Subcutaneous abdominal adipose tissue (tissue), 5 donors: ENCODE data around the gene CHIT1.

ENCODE experiments used
- H3K27ac ChIP-seq: one replicate; pipeline ENCODE4 v1.7.0; 2013; ENCODE audit warnings: low read depth, mild to moderate bottlenecking, inconsistent platforms, low read length, moderate library complexity
- H3K27me3 ChIP-seq, 5 donors: one replicate each; pipeline ENCODE4 v1.7.0; 2013; ENCODE audit warnings: low read length in 5 of 5, inconsistent platforms in 1 of 5; ENCODE audit not compliant: control insufficient read depth in 5 of 5, insufficient read depth in 4 of 5
- H3K36me3 ChIP-seq, 5 donors: one replicate each; pipeline ENCODE4 v1.7.0; 2013; ENCODE audit warnings: low read length in 5 of 5; ENCODE audit not compliant: control insufficient read depth in 5 of 5, insufficient read depth in 5 of 5
- H3K4me1 ChIP-seq, 5 donors: one replicate each; pipeline ENCODE4 v1.7.0; 2013; ENCODE audit warnings: low read length in 5 of 5, mild to moderate bottlenecking in 3 of 5, moderate library complexity in 1 of 5; ENCODE audit not compliant: control insufficient read depth in 5 of 5, insufficient read depth in 5 of 5
- H3K4me3 ChIP-seq, 5 donors: one replicate each; pipeline ENCODE4 v1.7.0; 2013; ENCODE audit warnings: low read length in 5 of 5, low read depth in 1 of 5
- H3K9ac ChIP-seq, 5 donors: one replicate each; pipeline ENCODE4 v1.7.0; 2013; ENCODE audit warnings: low read length in 5 of 5, mild to moderate bottlenecking in 4 of 5, moderate library complexity in 3 of 5
- H3K9me3 ChIP-seq, 5 donors: one replicate each; pipeline ENCODE4 v1.7.0; 2013; ENCODE audit warnings: low read length in 5 of 5; ENCODE audit not compliant: control insufficient read depth in 5 of 5
- donor health status: healthy.
- donor health status: healthy.
- donor health status: healthy.
- donor health status: healthy.
- donor health status: healthy.

Gene CHIT1

DNA sequence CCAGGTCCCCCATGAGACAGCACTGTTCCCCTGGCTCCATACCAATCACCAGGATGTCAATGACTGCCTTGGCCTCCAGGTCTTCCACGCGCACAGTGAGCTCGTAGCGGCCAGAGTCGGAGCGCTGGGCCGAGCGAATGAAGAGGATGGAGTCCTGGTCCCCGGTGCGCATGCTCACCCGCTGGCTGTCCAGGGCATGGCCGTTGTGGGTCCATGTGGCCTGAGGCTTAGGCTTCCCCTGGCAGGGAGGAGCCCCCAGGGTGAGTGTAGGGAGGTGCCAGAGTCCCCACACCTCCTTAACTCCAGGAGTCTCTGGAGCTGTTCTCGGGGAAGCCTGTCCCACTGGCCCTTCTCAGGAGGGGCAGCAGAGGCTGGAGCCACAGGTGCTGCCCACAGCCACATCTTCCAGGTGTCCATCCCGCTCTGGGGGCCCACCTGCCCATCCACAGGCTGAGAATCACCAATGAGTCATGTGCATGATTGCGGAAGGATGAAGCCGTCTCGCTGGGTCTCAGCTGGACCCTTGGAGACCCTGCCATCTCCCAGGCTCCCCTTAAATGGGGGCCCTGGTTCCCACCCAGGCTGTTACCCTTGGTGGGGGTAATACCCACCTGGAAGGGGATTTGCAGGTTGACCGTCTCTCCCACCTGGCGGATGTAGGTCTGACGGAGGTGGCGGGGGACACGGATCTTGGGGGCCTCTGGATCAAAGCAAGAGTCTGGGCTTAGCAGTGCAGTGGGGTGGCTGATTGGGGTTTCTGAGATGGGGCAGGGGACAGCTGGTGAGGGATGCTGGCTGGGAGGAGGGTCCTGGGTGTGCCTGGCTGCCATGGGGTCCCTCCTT is 57.9 kb downstream of the CHIT1 start:
- no peak overlapping the region for H3K9ac ChIP-seq

DNA sequence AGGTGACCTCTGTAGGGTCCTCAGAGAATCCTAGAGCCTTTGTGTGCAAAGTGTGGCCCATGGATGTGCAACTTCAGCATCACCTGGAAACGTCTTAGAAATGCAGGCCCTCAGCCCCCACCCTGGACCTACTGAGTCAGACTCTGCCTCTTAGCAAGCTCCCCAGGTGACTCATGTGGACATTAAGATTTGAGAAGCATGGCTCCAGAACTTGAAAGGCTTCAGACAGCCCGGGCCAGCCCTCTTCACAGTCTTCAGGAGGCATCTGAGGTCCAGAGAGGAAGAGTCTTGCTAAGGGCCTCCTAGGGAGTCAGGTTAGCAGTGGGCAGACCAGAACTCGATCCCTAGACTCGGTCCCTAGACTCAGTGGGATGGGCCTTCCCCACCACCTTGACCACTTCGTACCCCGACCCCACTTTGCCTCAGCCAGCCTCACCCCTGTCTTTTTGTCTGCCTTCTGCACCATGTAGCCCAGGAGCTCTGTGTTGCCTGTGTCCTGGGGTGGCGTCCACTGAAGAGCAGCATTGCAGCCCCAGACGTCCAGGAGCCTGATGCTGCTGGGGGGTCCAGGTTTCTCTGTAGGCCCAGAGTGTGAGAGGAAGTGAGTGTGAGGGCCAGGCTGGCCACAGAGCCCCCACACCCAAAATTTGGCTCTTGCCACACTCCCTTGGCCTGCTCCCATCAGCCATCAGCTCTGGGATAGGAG is 58.7 kb downstream of the CHIT1 start:
- H3K4me3 ChIP-seq = no peak overlapping the region
- H3K27ac ChIP-seq = no peak overlapping the region
- H3K4me1 ChIP-seq = peaks cover 0 to 10% (median 6%) of the 10 kb centered on the region in 5 donors
- H3K27me3 ChIP-seq = no peaks in the 10 kb centered on the region
- no peaks in the 10 kb centered on the region for H3K9me3 ChIP-seq
- no peak overlapping the region for H3K9ac ChIP-seq
- peaks cover 0 to 7% (median 0%) of the 10 kb centered on the region in 5 donors for H3K36me3 ChIP-seq

More for the DNA sequence above, 57.9 kb downstream of the CHIT1 start:
- H3K27me3 ChIP-seq = no peaks in the 10 kb centered on the region
- no peaks in the 10 kb centered on the region for H3K9me3 ChIP-seq
- peaks cover 0 to 14% (median 12%) of the 10 kb centered on the region in 5 donors for H3K4me1 ChIP-seq
- H3K27ac ChIP-seq = no peak overlapping the region
- H3K36me3 ChIP-seq = no peaks in the 10 kb centered on the region
- no peak overlapping the region for H3K4me3 ChIP-seq

DNA sequence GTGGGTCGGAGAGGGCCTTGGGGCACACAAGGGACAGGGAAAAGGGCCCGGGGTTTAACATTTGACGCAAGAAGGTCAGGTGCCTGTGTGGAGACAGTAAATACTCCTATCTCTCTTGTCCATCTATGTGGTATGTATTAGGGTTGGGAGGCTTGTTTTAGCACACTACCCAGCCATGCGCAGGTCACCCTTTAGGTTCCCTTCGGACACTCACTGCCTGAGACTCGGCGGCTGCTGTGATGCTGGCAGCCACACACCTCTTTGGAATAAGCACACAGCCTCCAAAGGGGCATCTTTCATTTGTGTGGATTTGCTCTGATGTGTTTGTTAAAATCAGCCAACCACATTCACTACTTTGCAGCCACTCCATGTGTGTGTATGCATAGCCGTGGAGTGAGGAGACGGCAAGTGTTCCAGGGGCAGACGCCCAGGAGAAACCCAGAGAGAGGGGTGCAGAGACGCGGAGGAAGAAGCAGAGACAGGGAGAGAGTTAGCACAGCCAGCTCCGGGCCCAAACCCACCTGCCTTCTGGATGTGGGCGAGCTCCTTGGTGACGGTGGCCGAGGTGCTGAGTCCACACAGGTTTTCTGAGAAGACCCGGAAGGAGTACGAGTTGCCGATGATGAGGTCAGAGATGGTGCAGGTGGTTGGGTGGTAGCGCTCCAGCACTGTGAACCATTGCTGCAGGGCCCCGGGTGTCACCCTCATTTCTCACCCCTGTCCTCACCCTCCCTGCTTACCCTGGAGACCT is 59.5 kb downstream of the CHIT1 start:
- no peak overlapping the region for H3K27ac ChIP-seq
- peaks cover 0 to 15% (median 8%) of the 10 kb centered on the region in 5 donors for H3K36me3 ChIP-seq

DNA sequence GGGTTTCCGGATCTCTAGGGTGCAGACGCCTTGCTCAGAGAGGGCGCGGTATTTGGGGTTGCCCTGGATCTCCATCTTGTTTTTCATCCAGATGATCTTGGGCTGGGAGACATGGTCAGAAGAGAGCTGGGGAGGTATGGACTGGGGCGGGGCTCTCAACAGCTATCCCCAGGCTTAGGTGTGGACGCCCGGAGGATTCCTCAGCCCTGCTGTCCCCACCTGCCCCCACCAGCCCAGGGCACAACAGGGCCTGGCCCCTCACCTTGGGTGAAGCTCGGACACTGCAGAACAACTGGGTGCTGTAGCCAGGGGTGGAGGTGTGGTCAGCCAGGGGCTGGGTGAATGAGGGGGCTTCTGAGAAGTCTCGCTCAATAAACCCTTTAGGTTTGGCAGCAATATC is 60.5 kb downstream of the CHIT1 start:
- no peak overlapping the region for H3K4me3 ChIP-seq
- H3K27ac ChIP-seq = no peak overlapping the region
- H3K4me1 ChIP-seq = peaks cover 0 to 3% (median 0%) of the 10 kb centered on the region in 5 donors
- peaks cover 0 to 15% (median 8%) of the 10 kb centered on the region in 5 donors for H3K36me3 ChIP-seq
- no peak overlapping the region for H3K9ac ChIP-seq
- H3K27me3 ChIP-seq = no peaks in the 10 kb centered on the region
- H3K9me3 ChIP-seq = no peaks in the 10 kb centered on the region

More for the DNA sequence above, 59.5 kb downstream of the CHIT1 start:
- H3K4me1 ChIP-seq = peaks cover 0 to 3% (median 0%) of the 10 kb centered on the region in 5 donors
- H3K4me3 ChIP-seq = no peak overlapping the region
- no peaks in the 10 kb centered on the region for H3K9me3 ChIP-seq
- no peaks in the 10 kb centered on the region for H3K27me3 ChIP-seq
- no peak overlapping the region for H3K9ac ChIP-seq

DNA sequence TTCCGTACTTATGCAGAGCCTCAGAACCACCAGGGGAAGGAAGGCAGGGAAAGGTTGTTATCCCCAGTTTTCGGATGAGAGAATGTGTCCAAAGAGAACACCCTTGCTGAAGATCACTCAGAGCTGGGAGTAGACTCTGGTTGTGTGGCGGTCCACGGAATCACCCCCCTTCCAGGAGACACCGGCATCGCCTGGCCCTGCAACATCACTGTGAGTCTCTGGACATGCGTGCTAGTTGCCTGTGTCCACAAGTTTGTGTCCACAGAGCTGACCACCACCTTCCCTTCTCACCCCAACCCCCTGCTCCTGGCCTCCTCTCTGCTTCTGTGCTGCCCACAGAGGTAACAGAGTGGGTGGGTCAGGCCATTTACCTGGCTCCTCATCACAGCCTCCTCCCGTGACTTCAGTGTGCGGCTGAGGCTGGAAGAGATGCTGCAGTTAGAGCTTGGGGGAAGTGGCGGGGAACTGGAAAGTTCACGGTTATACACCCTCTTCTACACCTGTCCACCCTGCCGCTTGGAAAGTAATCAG is 61.2 kb downstream of the CHIT1 start:
- H3K27me3 ChIP-seq = no peaks in the 10 kb centered on the region
- no peak overlapping the region for H3K9ac ChIP-seq
- H3K27ac ChIP-seq = no peak overlapping the region
- H3K4me3 ChIP-seq = no peak overlapping the region
- H3K9me3 ChIP-seq = no peaks in the 10 kb centered on the region
- H3K4me1 ChIP-seq = peaks cover 0 to 3% (median 0%) of the 10 kb centered on the region in 5 donors
- H3K36me3 ChIP-seq = peaks cover 0 to 15% (median 8%) of the 10 kb centered on the region in 5 donors

DNA sequence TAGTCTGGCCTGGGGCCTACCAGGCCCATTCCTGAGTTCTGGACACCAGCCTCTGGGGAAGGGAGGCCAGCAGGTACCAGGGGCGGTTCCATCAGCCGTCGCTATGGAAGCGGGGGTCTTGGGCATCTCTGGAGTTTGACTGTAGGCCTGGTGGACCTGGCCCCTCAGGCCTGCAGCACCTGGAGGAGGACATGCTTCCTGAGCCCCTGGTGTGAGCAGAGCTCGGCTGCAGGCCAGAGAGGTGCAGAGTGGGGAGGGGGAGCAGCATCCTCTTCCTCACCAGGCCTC is 61.6 kb downstream of the CHIT1 start:
- no peaks in the 10 kb centered on the region for H3K9me3 ChIP-seq
- H3K9ac ChIP-seq = no peak overlapping the region
- H3K4me1 ChIP-seq = peaks cover 0 to 3% (median 0%) of the 10 kb centered on the region in 5 donors
- H3K27ac ChIP-seq = no peak overlapping the region
- no peak overlapping the region for H3K4me3 ChIP-seq
- H3K36me3 ChIP-seq = peaks cover 0 to 17% (median 8%) of the 10 kb centered on the region in 5 donors
- no peaks in the 10 kb centered on the region for H3K27me3 ChIP-seq

DNA sequence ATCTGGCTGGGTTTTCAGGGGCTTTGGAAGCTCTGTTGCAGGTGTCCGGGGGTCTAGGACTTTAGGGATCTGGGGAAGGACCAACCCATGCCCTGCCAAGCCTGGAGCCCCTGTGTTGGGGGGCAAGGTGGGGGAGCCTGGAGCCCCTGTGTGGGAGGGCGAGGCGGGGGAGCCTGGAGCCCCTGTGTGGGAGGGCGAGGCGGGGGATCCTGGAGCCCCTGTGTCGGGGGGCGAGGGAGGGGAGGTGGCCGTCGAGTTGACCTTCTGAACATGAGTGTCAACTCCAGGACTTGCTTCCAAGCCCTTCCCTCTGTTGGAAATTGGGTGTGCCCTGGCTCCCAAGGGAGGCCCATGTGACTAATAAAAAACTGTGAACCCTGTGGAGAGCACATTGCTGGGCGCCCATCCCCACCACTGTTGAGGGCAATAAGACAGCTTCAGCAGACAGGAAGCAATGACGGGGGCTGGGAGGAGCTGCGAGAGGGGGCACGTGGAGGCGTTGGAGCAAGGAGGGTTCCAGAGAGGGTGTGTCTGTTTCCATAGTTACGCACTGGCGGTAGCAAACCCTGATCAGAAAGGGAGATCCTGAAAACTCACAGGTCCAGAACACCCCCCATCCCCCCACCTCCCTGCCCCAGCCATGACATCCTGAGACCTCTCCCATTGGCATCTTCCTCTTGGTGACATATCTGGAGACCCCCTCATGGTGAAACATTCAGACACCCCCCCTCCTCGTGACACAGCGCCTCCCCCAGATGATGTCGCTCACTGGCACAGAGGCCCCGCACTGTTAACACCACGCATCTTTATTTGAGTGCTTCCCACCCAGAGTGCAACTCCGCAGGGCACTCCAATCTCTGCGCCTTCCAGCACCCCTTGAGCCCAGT is 62.2 kb downstream of the CHIT1 start:
- H3K9me3 ChIP-seq = no peaks in the 10 kb centered on the region
- no peak overlapping the region for H3K9ac ChIP-seq
- H3K36me3 ChIP-seq = peaks cover 0 to 17% (median 8%) of the 10 kb centered on the region in 5 donors
- H3K4me3 ChIP-seq = no peak overlapping the region
- peaks cover 0 to 3% (median 0%) of the 10 kb centered on the region in 5 donors for H3K4me1 ChIP-seq
- H3K27me3 ChIP-seq = no peaks in the 10 kb centered on the region
- H3K27ac ChIP-seq = no peak overlapping the region

DNA sequence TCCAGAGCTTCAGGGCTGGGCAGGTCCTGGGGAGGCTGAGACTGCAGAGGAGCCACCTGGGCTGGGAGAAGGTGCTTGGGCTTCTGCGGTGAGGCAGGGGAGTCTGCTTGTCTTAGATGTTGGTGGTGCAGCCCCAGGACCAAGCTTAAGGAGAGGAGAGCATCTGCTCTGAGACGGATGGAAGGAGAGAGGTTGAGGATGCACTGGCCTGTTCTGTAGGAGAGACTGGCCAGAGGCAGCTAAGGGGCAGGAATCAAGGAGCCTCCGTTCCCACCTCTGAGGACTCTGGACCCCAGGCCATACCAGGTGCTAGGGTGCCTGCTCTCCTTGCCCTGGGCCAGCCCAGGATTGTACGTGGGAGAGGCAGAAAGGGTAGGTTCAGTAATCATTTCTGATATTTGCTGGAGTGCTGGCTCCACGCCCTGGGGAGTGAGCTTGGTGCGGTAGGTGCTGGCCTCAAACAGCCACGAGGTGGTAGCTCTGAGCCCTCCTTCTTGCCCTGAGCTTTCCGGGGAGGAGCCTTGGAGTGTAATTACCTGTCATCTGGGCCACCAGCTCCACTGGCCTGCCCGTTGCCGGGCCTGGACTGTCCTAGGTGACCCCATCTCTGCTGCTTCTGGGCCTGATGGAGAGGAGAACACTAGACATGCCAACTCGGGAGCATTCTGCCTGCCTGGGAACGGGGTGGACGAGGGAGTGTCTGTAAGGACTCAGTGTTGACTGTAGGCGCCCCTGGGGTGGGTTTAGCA is 63.1 kb downstream of the CHIT1 start:
- no peak overlapping the region for H3K4me3 ChIP-seq
- peaks cover 0 to 17% (median 8%) of the 10 kb centered on the region in 5 donors for H3K36me3 ChIP-seq
- no peaks in the 10 kb centered on the region for H3K27me3 ChIP-seq
- H3K9me3 ChIP-seq = no peaks in the 10 kb centered on the region
- no peak overlapping the region for H3K27ac ChIP-seq
- H3K9ac ChIP-seq = no peak overlapping the region
- peaks cover 0 to 3% (median 0%) of the 10 kb centered on the region in 5 donors for H3K4me1 ChIP-seq
